ENCODE results near the gene OR51L1.

OR51L1 gene

GRCh38 chr11:5043380-5043779, 48.7 kb downstream of the OR51L1 start:
- DNase-seq (ENCODE audit: insufficient read length, low spot score) (no peak), FAIRE-seq (no peak)
- TF ChIP-seq CTCF (IDR thresholded peaks at IDR 0.05; ENCODE audit: insufficient read depth, missing control alignments), result no peak

GRCh38 chr11:5046226-5046625, 51.6 kb downstream of the OR51L1 start, which contains the start of gene OR52J3:
OR52J3 (plus strand) TSS chr11:5046526; CDS start chr11:5046526, 0 bp downstream.
- no peak for TF ChIP-seq CTCF (IDR thresholded peaks at IDR 0.05; ENCODE audit: insufficient read depth, missing control alignments)
- DNase-seq (ENCODE audit: insufficient read length, low spot score) (no peak), FAIRE-seq (no peak)

GRCh38 chr11:5046754-5047330, 52.2 kb downstream of the OR51L1 start:
- DNase-seq (ENCODE audit: insufficient read length, low spot score) (no peak), FAIRE-seq (no peak)
- no peak for TF ChIP-seq CTCF (IDR thresholded peaks at IDR 0.05; ENCODE audit: insufficient read depth, missing control alignments)

All from D721Med (cell line).